Liver (tissue), 9 donors: ENCODE data around the gene TLE5. TPM values are rescaled to one million over a fixed set of nuclear protein-coding genes. Genes with fewer than 3 reads are reported as not detected.
A peak's percentile ranks its signal among the peaks of the same experiment; 100 is the strongest.
"Not testable (repeated sequence)": the region's sequence is repeated elsewhere in the genome, so short reads cannot be mapped to it uniquely, and the experiment has no call there.

Experiments used
- DNase-seq: peaks from one replicate; pipeline ENCODE4 v3.0.0-alpha.2; 2017; ENCODE audit warnings: low spot score
- H3K27ac ChIP-seq, 2 donors: one replicate each; pipeline ENCODE4 v1.7.0; 2013; ENCODE audit warnings: inconsistent platforms in 2 of 2, low read length in 2 of 2, control low read depth in 1 of 2, low read depth in 1 of 2, mild to moderate bottlenecking in 1 of 2
- H3K27me3 ChIP-seq, 4 donors: one replicate each; pipeline versions ENCODE4 v1.6.1 to v1.7.0; 2013; ENCODE audit warnings: low read length in 3 of 4, inconsistent platforms in 1 of 4, mild to moderate bottlenecking in 1 of 4, moderate library complexity in 1 of 4; ENCODE audit not compliant: control insufficient read depth in 4 of 4, insufficient read depth in 4 of 4
- H3K36me3 ChIP-seq, 4 donors: one replicate each; pipeline versions ENCODE4 v1.6.1 to v1.7.0; 2013; ENCODE audit warnings: low read length in 3 of 4, mild to moderate bottlenecking in 3 of 4, low read depth in 1 of 4, moderate library complexity in 1 of 4; ENCODE audit not compliant: control insufficient read depth in 4 of 4, insufficient read depth in 3 of 4
- H3K4me1 ChIP-seq, 4 donors: one replicate each; pipeline versions ENCODE4 v1.6.1 to v1.7.0; 2013; ENCODE audit warnings: low read length in 3 of 4, mild to moderate bottlenecking in 3 of 4, moderate library complexity in 1 of 4; ENCODE audit not compliant: control insufficient read depth in 4 of 4, insufficient read depth in 4 of 4
- H3K4me3 ChIP-seq, 3 donors: one replicate each; pipeline versions ENCODE4 v1.6.1 to v1.7.0; 2013; ENCODE audit warnings: low read length in 3 of 3, control low read depth in 1 of 3, low read depth in 1 of 3, mild to moderate bottlenecking in 1 of 3
- H3K9ac ChIP-seq, 2 donors: one replicate each; pipeline ENCODE4 v1.7.0; 2013; ENCODE audit warnings: low read length in 2 of 2, mild to moderate bottlenecking in 2 of 2, moderate library complexity in 2 of 2, control low read depth in 1 of 2, low read depth in 1 of 2
- H3K9me3 ChIP-seq, 4 donors: one replicate each; pipeline versions ENCODE4 v1.6.1 to v1.7.0; 2013; ENCODE audit warnings: low read length in 3 of 4; ENCODE audit not compliant: control insufficient read depth in 4 of 4
- EGR1 ChIP-seq, 2 donors: IDR thresholded peaks; 2 replicates each; pipeline ENCODE4 v1.6.1; 2016 to 2018; ENCODE audit warnings: antibody characterized with exemption in 2 of 2, low read depth in 2 of 2
- FOXA1 ChIP-seq: IDR thresholded peaks from 2 replicates; pipeline ENCODE4 v1.6.1; 2016; ENCODE audit warnings: antibody characterized with exemption
- FOXA2 ChIP-seq: IDR thresholded peaks from 2 replicates; pipeline ENCODE4 v1.6.1; 2016; ENCODE audit warnings: antibody characterized with exemption
- GABPA ChIP-seq, 2 donors: IDR thresholded peaks in 1 of 2; conservative IDR thresholded peaks in 1 of 2; 2 replicates each; pipeline ENCODE4 v1.6.1; 2016; ENCODE audit warnings: antibody characterized with exemption in 2 of 2, mild to moderate bottlenecking in 1 of 2, moderate library complexity in 1 of 2
- HNF4A ChIP-seq, 2 donors: conservative IDR thresholded peaks; 2 replicates each; pipeline ENCODE4 v1.6.1; 2016; ENCODE audit warnings: antibody characterized with exemption in 2 of 2, mild to moderate bottlenecking in 2 of 2
- HNF4G ChIP-seq: IDR thresholded peaks from 2 replicates; pipeline ENCODE4 v1.6.1; 2016; ENCODE audit warnings: antibody characterized with exemption
- JUND ChIP-seq, 2 donors: IDR thresholded peaks; 2 replicates each; pipeline ENCODE4 v1.6.1; 2016; ENCODE audit warnings: antibody characterized with exemption in 2 of 2
- NR2F2 ChIP-seq: IDR thresholded peaks from 2 replicates; pipeline ENCODE4 v1.6.1; 2016; ENCODE audit warnings: antibody characterized with exemption
- RAD21 ChIP-seq, 2 donors: IDR thresholded peaks; 2 replicates each; pipeline ENCODE4 v1.6.1; 2016; ENCODE audit warnings: antibody characterized with exemption in 2 of 2, mild to moderate bottlenecking in 2 of 2
- REST ChIP-seq: IDR thresholded peaks from 2 replicates; pipeline ENCODE4 v1.6.1; 2016; ENCODE audit warnings: antibody characterized with exemption, mild to moderate bottlenecking
- TAF1 ChIP-seq: conservative IDR thresholded peaks from 2 replicates; pipeline ENCODE4 v1.6.1; 2016; ENCODE audit warnings: antibody characterized with exemption, mild to moderate bottlenecking
- YY1 ChIP-seq: IDR thresholded peaks from 2 replicates; pipeline ENCODE4 v1.6.1; 2016; ENCODE audit warnings: antibody characterized with exemption, mild to moderate bottlenecking
- WGBS: extraction: QIAGEN DNeasy Blood & Tissue Kit; methylation state at CpG from one replicate; pipeline ENCODE4 v1.1.7; 2013; 5-methylcytosine and 5-hydroxymethylcytosine counted together
- polyA plus RNA-seq, 2 donors: library from polyadenylated mRNA; stranded (reverse) in 1 of 2; unstranded in 1 of 2; fragments of 200-250 nt in 1 of 2; fragments of >200 nt in 1 of 2; fragmentation: Nextera tagmentation in 1 of 2; extraction: Ambion mirVana in 1 of 2; gene quantifications; one replicate each; pipeline versions ENCODE4 v1.2.1 to v1.2.3, GENCODE V29; 2013 to 2015
- total RNA-seq, 2 donors: library from RNA; depleted of rRNA; stranded (reverse); fragments of >200 nt; gene quantifications; one replicate each; pipeline ENCODE4 v1.2.3, GENCODE V29; 2014
- TF ChIP-seq, protein P1 (sequence below): IDR thresholded peaks from 2 replicates; pipeline ENCODE4 v1.6.1; 2016; ENCODE audit warnings: antibody characterized with exemption
- donor health status: healthy.
- donor health status: healthy.
- donor health status: healthy.
- donor health status: healthy.
- donor health status: healthy.

The TLE5 gene
- total and polyA plus RNA-seq, 4 donors: 47.2 to 166 (median 54.9) TPM

GRCh38 chr19:3039641-3040077 lies 22.6 kb downstream of the TLE5 start:
- peaks cover 5 to 14% (median 11%) of the 10 kb centered on the region in 4 donors for H3K4me1 ChIP-seq
- DNase-seq: no peak
- H3K9ac ChIP-seq: no peak overlapping the region
- H3K36me3 ChIP-seq: no peaks in the 10 kb centered on the region
- no peaks in the 10 kb centered on the region for H3K9me3 ChIP-seq
- H3K27me3 ChIP-seq: no peaks in the 10 kb centered on the region
- H3K27ac ChIP-seq: no peak overlapping the region
- no peak overlapping the region for H3K4me3 ChIP-seq
- peak; percentile 36 to 37 for TF ChIP-seq RAD21 (IDR thresholded peaks at IDR 0.05)
- TF ChIP-seq HNF4G: no peak
- 71% methylated on average over 17 of the region's 17 CpGs for WGBS

GRCh38 chr19:3039125-3039524 lies 23.2 kb downstream of the TLE5 start:
- Histone ChIP-seq H3K27me3 (no peaks in the 10 kb centered on the region), H3K9ac (no peak overlapping the region), H3K36me3 (no peaks in the 10 kb centered on the region), H3K4me1 (peaks cover 6 to 19% (median 14%) of the 10 kb centered on the region in 4 donors), H3K27ac (no peak overlapping the region), H3K9me3 (no peaks in the 10 kb centered on the region), H3K4me3 (no peak overlapping the region)
- no peak for DNase-seq
- no peak for TF ChIP-seq REST
- no peak for TF ChIP-seq RAD21 (IDR thresholded peaks at IDR 0.05)
- WGBS: 82% methylated on average over 5 of the region's 5 CpGs

DNA sequence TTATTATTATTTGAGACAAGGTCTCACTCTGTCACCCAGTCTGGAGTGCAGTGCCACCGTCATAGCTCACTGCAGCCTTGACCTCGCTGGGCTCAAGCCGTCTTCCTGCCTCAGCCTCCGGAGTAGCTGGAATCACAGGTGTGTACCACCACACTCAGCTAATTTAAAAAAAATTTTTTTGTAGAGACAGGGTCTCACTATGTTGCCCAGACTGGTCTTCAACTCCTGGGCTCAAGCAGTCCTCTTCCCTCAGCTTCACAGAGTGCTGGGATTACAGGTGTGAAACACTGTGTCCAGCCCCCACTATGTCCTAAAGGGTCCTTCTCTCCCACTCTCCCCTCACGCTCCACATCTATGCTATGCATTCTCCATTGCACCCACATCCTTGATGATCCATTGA lies 24.1 kb downstream of the TLE5 start:
- TF ChIP-seq HNF4A (conservative IDR thresholded peaks at IDR 0.05): no peak
- TF ChIP-seq HNF4G: no peak
- no peak for TF ChIP-seq REST
- TF ChIP-seq NR2F2: no peak
- TF ChIP-seq JUND (IDR thresholded peaks at IDR 0.05): no peak
- TF ChIP-seq FOXA2: no peak
- TF ChIP-seq, protein P1, sequence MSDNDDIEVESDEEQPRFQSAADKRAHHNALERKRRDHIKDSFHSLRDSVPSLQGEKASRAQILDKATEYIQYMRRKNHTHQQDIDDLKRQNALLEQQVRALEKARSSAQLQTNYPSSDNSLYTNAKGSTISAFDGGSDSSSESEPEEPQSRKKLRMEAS: no peak
- TF ChIP-seq EGR1 (IDR thresholded peaks at IDR 0.05; ENCODE audit: low read depth in 2 of 2): no peak
- TF ChIP-seq YY1: no peak
- TF ChIP-seq FOXA1: no peak
- TF ChIP-seq TAF1: no peak
- no peak for TF ChIP-seq GABPA (IDR thresholded peaks at IDR 0.05 in 1 of 2, conservative IDR thresholded peaks at IDR 0.05 in 1 of 2)
- H3K4me1 ChIP-seq: peaks cover 10 to 27% (median 18%) of the 10 kb centered on the region in 4 donors
- no peak for DNase-seq

GRCh38 chr19:3036977-3037544 lies 25.2 kb downstream of the TLE5 start:
- not testable (repeated sequence) for H3K4me3 ChIP-seq, H3K27me3 ChIP-seq, H3K9ac ChIP-seq, H3K9me3 ChIP-seq, H3K36me3 ChIP-seq, DNase-seq
- 84% methylated on average over 14 of the region's 14 CpGs for WGBS
- H3K4me1 ChIP-seq: peaks cover 14 to 34% (median 24%) of the 10 kb centered on the region in 4 donors
- peak overlapping the region; percentile 88 to 95 for H3K27ac ChIP-seq

More for the DNA sequence above, 24.1 kb downstream of the TLE5 start:
- H3K9me3 ChIP-seq: no peaks in the 10 kb centered on the region
- H3K4me3 ChIP-seq: no peak overlapping the region
- H3K36me3 ChIP-seq: no peaks in the 10 kb centered on the region
- no peaks in the 10 kb centered on the region for H3K27me3 ChIP-seq
- H3K27ac ChIP-seq: no peak overlapping the region
- no peak overlapping the region for H3K9ac ChIP-seq
- 84% methylated on average over 5 of the region's 5 CpGs for WGBS
